ENCODE results near the gene ECE2.
"Not testable (repeated sequence)": the region's sequence is repeated elsewhere in the genome, so short reads cannot be mapped to it uniquely, and the experiment has no call there.

The ECE2 gene

DNA sequence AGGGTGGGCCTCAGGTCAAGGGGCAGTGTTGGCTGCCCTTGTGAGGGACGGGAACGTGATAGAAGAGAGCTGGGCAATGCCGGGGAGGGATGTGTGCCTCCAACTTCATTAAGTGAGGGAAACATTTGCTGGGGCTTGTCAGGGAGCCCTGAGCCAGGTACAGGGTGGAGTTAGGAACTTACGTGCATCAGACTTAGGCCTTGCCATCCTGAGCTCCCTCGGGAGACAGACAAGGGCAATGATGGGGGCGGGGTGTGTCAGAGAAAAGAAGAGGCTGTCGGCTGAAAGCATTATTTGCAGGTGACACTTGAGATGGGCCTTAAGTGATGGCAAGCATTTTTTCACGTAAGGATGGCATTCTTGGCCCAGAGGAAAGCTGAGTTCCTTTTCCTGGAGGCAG lies 63.2 kb downstream of the ECE2 start:
- no peak for DNase-seq

- not testable (repeated sequence) for DNase-seq
These were observed 63.8 kb downstream of the ECE2 start for GRCh38 chr3:184339451-184340135.

DNA sequence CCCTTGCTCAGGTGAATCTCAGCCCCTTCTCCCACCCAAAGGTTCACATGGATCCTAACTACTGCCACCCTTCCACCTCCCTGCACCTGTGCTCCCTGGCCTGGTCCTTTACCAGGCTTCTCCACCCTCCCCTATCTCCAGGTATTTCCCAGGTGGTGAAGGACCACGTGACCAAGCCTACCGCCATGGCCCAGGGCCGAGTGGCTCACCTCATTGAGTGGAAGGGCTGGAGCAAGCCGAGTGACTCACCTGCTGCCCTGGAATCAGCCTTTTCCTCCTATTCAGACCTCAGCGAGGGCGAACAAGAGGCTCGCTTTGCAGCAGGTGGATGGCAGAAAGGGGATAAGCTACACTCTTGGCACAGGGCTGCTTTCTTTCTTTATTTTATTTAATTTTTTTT lies 66.1 kb downstream of the ECE2 start:
- no peak for DNase-seq

Data from activated CD4-positive, alpha-beta T cell treated with anti-CD3 and anti-CD28 coated beads, Interleukin-2, amount 50 U/mL, for 4 hours (primary cell).